Right lobe of liver (tissue), 4 donors: ENCODE measurements around the gene MVB12A.

ENCODE experiments used
- CTCF ChIP-seq, 4 donors: fragments of 200-600 bp in 3 of 4; fragments of 450-650 bp in 1 of 4; IDR thresholded peaks; one replicate each; pipeline versions ENCODE4 v1.5.1 to v1.8.0; 2016 to 2022; ENCODE audit warnings: antibody characterized with exemption in 4 of 4, mild to moderate bottlenecking in 2 of 4
- POLR2A ChIP-seq: fragments of 450-650 bp; IDR thresholded peaks from one replicate; pipeline ENCODE4 v1.6.1; 2017; ENCODE audit warnings: antibody characterized with exemption, mild to moderate bottlenecking
- donor health status: DM: no; HTN: no; CAD: no.
- donor health status: DM: no; HTN: no; CAD: no.
- donor health status: DM: no; HTN: yes; CAD: no.

- no peak for TF ChIP-seq CTCF (IDR thresholded peaks at IDR 0.05)
- no peak for TF ChIP-seq POLR2A
Measured at GRCh38 chr19:17455308-17456123, 35.7 kb downstream of the MVB12A start.
